Mucosa of descending colon (tissue), 3 donors: ENCODE results near the gene RAD51B. TPM values are rescaled to one million over a fixed set of nuclear protein-coding genes. Genes with fewer than 3 reads are reported as not detected.

ENCODE experiments used
- ATAC-seq: fragments of 200-7000 bp; cut with Tn5 transposase; one replicate; pipeline ENCODE4 v1.9.1; 2020; ENCODE audit warnings: mild to moderate bottlenecking, moderate library complexity
- DNase-seq, 3 donors: peaks; one replicate each; pipeline ENCODE4 v3.0.0-alpha.2; 2020
- H3K36me3 ChIP-seq: fragments of 200-600 bp; one replicate; pipeline ENCODE4 v1.8.0; 2021; ENCODE audit warnings: low read depth, mild to moderate bottlenecking
- H3K4me1 ChIP-seq: fragments of 200-600 bp; one replicate; pipeline ENCODE4 v1.8.0; 2021; ENCODE audit warnings: low read depth, mild to moderate bottlenecking
- H3K4me3 ChIP-seq: fragments of 200-600 bp; one replicate; pipeline ENCODE4 v1.8.0; 2021; ENCODE audit warnings: mild to moderate bottlenecking
- H3K9me3 ChIP-seq: fragments of 200-600 bp; one replicate; pipeline ENCODE4 v1.8.0; 2021; ENCODE audit warnings: mild to moderate bottlenecking
- intact Hi-C, 2 donors: fragments of 100-400 bp; cut with DNase I in 1 of 2; cut with micrococcal nuclease in 1 of 2; formaldehyde crosslinking; loops; one replicate each; pipeline versions ENCODE4 v1.11.0 to v1.11.1; 2022; cut with DNase I, micrococcal nuclease
- total RNA-seq, 3 donors: library from RNA; stranded (reverse); fragmentation: NEBNext Ultra II Directional in 2 of 3; extraction: Animal tissue kit (Norgen Biotek cat#: 25700) in 2 of 3; gene quantifications; one replicate each; pipeline versions ENCODE4 v1.2.1 to v1.2.4, GENCODE V29; 2021 to 2023
- TF ChIP-seq, protein P1 (sequence below): fragments of 200-600 bp; IDR thresholded peaks from one replicate; pipeline ENCODE4 v1.8.0; 2022; ENCODE audit warnings: antibody characterized with exemption, mild to moderate bottlenecking
- donor health status: DM: no; HTN: no; CAD: no; lungs with moderate emphysema.
- donor health status: DM: no; HTN: no; CAD: no.
- donor health status: DM: no; HTN: yes; CAD: no.

RAD51B gene
- total RNA-seq, 3 donors from 2014 or later: 15.8 to 23.3 (median 20.9) TPM

- Histone ChIP-seq H3K36me3 (no peaks in the 10 kb centered on the region), H3K4me3 (no peak overlapping the region), H3K9me3 (no peaks in the 10 kb centered on the region), H3K4me1 (peaks cover 6% of the 10 kb centered on the region)
- no peak for DNase-seq
- TF ChIP-seq, protein P1, sequence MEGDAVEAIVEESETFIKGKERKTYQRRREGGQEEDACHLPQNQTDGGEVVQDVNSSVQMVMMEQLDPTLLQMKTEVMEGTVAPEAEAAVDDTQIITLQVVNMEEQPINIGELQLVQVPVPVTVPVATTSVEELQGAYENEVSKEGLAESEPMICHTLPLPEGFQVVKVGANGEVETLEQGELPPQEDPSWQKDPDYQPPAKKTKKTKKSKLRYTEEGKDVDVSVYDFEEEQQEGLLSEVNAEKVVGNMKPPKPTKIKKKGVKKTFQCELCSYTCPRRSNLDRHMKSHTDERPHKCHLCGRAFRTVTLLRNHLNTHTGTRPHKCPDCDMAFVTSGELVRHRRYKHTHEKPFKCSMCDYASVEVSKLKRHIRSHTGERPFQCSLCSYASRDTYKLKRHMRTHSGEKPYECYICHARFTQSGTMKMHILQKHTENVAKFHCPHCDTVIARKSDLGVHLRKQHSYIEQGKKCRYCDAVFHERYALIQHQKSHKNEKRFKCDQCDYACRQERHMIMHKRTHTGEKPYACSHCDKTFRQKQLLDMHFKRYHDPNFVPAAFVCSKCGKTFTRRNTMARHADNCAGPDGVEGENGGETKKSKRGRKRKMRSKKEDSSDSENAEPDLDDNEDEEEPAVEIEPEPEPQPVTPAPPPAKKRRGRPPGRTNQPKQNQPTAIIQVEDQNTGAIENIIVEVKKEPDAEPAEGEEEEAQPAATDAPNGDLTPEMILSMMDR: no peak
- intact Hi-C loops: no loop called here
- no peak for ATAC-seq
These were observed 564.8 kb downstream of the RAD51B start for GRCh38 chr14:68384335-68384734.

- Histone ChIP-seq H3K9me3 (no peaks in the 10 kb centered on the region), H3K4me1 (peaks cover 3% of the 10 kb centered on the region), H3K4me3 (no peak overlapping the region), H3K36me3 (no peaks in the 10 kb centered on the region)
- intact Hi-C loops: no loop called here
- DNase-seq (no peak), ATAC-seq (no peak)
- TF ChIP-seq, protein P1: no peak
These were observed 565.3 kb downstream of the RAD51B start for GRCh38 chr14:68384881-68385280.

DNA sequence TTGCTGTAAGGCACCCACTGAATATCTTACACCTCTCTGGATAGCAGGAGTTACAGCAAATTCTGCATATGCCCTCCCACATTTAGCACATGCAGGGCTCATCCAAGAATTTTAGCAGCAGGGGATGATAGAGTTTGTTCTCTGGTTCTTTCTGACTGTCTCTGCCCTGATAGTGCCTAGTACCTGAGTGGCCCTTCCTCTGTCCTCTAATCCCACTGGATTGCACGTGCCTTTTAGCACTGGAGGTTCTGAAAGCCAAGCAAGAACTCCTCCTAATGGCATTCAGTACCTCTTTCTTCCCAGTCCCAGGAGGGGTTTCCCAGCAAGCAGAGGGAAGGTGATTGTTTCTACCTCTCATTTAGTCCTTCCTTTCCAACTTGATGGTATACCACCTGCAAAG is 566.9 kb downstream of the RAD51B start:
- intact Hi-C loops: no loop called here
- DNase-seq (no peak), ATAC-seq (no peak)
- TF ChIP-seq, protein P1: no peak
- Histone ChIP-seq H3K4me1 (no peaks in the 10 kb centered on the region), H3K4me3 (no peak overlapping the region), H3K36me3 (no peaks in the 10 kb centered on the region), H3K9me3 (no peaks in the 10 kb centered on the region)

DNA sequence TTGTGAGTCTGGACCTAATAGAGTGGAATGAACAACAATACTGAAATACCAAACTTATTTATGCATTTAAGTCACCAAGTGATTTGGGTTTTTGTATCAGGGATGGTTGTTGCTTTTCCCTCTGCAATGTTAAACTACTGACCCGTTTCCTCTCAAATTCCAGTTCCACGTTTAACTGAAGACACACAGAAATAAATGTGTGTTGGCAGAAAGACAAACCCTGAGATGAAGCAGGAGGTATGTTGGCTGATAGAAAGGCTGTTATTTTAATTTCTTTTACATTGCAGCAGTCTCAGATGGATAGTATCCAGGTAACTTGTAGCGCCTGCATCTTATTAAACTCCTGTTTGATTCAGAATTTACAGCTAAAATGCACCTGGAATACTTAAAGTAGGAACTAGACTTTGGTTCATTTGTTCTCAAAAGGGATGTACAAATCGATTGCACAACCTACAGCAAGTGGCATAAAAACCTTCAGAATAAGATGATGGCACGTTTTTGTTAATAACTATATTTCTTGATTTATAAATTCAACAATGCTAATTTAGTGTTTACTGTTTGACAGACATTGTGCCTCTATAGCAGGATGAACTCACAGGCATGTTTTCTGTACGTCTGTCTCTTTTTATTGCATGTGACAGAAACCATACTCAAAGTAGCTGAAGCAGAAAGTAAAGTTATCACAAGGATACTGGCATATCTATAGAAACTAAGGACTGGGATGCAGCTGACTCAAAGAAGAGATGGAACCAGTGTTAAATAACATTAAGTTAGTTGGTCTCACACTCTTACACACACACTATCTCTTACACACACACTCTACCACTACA is 567.6 kb downstream of the RAD51B start:
- DNase-seq: no peak
- ATAC-seq: no peak
- intact Hi-C loops: no loop called here

DNA sequence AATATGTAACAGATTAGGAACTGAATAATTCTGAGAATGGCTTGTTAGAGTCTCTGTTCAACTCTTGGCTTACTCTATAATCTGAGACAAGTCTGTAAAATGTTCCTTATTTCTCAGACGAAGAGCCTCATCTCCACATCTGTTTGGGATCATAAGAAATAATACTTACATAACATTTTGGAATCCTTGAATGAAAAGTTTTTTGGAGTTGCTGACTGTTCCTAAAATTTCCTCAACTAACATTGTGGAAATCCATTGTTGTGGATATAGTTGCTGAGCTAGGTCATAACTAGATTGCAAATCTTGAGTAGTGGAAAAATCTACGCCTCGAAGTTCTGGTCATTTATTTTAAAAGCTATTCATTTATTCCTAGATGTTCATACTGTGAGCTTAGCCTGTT is 570.4 kb downstream of the RAD51B start:
- no peak for DNase-seq
- no peaks in the 10 kb centered on the region for H3K9me3 ChIP-seq
- H3K36me3 ChIP-seq: no peaks in the 10 kb centered on the region
- intact Hi-C loops: loop anchor here in 1 of 2 donors (10.0 kb wide), 1 partner anchor 405 kb away; the partner anchor contains the start of gene ZFP36L1
- H3K4me1 ChIP-seq: no peaks in the 10 kb centered on the region
- no peak for ATAC-seq
- no peak overlapping the region for H3K4me3 ChIP-seq
- TF ChIP-seq, protein P1: no peak

More for the DNA sequence above, 567.6 kb downstream of the RAD51B start:
- no peaks in the 10 kb centered on the region for H3K4me1 ChIP-seq
- no peaks in the 10 kb centered on the region for H3K9me3 ChIP-seq
- TF ChIP-seq, protein P1: no peak
- no peak overlapping the region for H3K4me3 ChIP-seq
- no peaks in the 10 kb centered on the region for H3K36me3 ChIP-seq
